GM12878 (cell line): Measurements from ENCODE around the gene ADAP1. TPM values are rescaled to one million over a fixed set of nuclear protein-coding genes. Genes with fewer than 3 reads are reported as not detected.
A peak's percentile ranks its signal among the peaks of the same experiment; 100 is the strongest.

Source experiments
- ATAC-seq: fragments of 200-7000 bp; cut with Tn5 transposase; 3 replicates; pipeline ENCODE4 v1.9.1; 2020; ENCODE audit warnings: mild to moderate bottlenecking, moderate library complexity
- BruUV-seq: library from RNA; stranded (reverse); fragments of 400-500 nt; replicated peaks from 2 replicates; lab custom pipeline; 2021; lab: Mats Ljungman, UMichigan
- CTCF ChIA-PET: fragments of 300-600 bp; sonication (Branson Sonifier 250); formaldehyde crosslinking; extraction: SDS; loops from one replicate; lab custom pipeline; 2021; ENCODE audit warnings: inconsistent platforms; lab: Yijun Ruan, JAX
- POLR2A ChIA-PET: fragments of 350-600 bp; formaldehyde crosslinking; extraction: SDS; loops from one replicate; lab custom pipeline; 2021; ENCODE audit warnings: inconsistent platforms; lab: Charles Lee
- RAD21 ChIA-PET: fragments of 300-600 bp; sonication (Branson Sonifier 250); formaldehyde crosslinking; loops from one replicate; lab custom pipeline; 2023; ENCODE audit warnings: antibody characterized with exemption; ENCODE audit not compliant: unreplicated experiment; lab: Charles Lee
- SMC1A ChIA-PET: fragments of 300-600 bp; sonication (Branson Sonifier 250); formaldehyde crosslinking; loops from one replicate; lab custom pipeline; 2023; ENCODE audit not compliant: unreplicated experiment, uncharacterized antibody; lab: Charles Lee
- DNase-seq: peaks from one replicate; pipeline ENCODE4 v3.0.0-alpha.2; 2011; ENCODE audit warnings: low read depth, low spot score
- FAIRE-seq: peaks from 3 replicates; lab custom pipeline; 2011; peaks lifted over from hg19 to GRCh38; lab: Jason Lieb, UNC
- H2AFZ ChIP-seq: 2 replicates; pipeline ENCODE4 v1.6.0; 2011; ENCODE audit warnings: low read depth, low read length, control low read depth; ENCODE audit not compliant: control insufficient read depth
- H3K27ac ChIP-seq: 2 replicates; pipeline ENCODE4 v1.5.1; 2011; ENCODE audit warnings: control low read depth; ENCODE audit not compliant: control insufficient read depth, insufficient read depth
- H3K27me3 ChIP-seq, 2 experiments: replicated peaks in 1 of 2; 2 replicates each; pipeline versions ENCODE4 v1.6.0 to v1.6.1; 2011; ENCODE audit warnings: low read length in 1 of 2; ENCODE audit not compliant: control insufficient read depth in 2 of 2, insufficient read depth in 2 of 2
- H3K36me3 ChIP-seq, 2 experiments: 2 replicates each; pipeline ENCODE4 v1.5.1; 2011; ENCODE audit warnings: low read length in 1 of 2; ENCODE audit not compliant: control insufficient read depth in 2 of 2, insufficient read depth in 2 of 2
- H3K4me1 ChIP-seq: 2 replicates; pipeline ENCODE4 v1.6.1; 2011; ENCODE audit warnings: mild to moderate bottlenecking, low read length, moderate library complexity, mixed read lengths; ENCODE audit not compliant: control insufficient read depth, insufficient read depth
- H3K4me2 ChIP-seq: 2 replicates; pipeline ENCODE4 v1.6.0; 2011; ENCODE audit warnings: control low read depth; ENCODE audit not compliant: control insufficient read depth, insufficient read depth
- H3K4me3 ChIP-seq: fragments of 200-600 bp; sonication (generic); 2 replicates; pipeline ENCODE4 v1.5.1; 2016
- H3K79me2 ChIP-seq: 2 replicates; pipeline ENCODE4 v1.6.0; 2011; ENCODE audit warnings: low read length; ENCODE audit not compliant: control insufficient read depth, insufficient read depth
- H3K9ac ChIP-seq: 2 replicates; pipeline ENCODE4 v1.8.0; 2011; ENCODE audit warnings: low read length, control low read depth, mixed read lengths; ENCODE audit not compliant: control insufficient read depth, insufficient read depth
- H3K9me3 ChIP-seq: replicated peaks from 3 replicates; pipeline ENCODE4 v1.5.1; 2011; ENCODE audit warnings: mild to moderate bottlenecking, low read length; ENCODE audit not compliant: control insufficient read depth, insufficient read depth
- H4K20me1 ChIP-seq: 2 replicates; pipeline ENCODE4 v1.6.0; 2011; ENCODE audit not compliant: control insufficient read depth, insufficient read depth
- CREM ChIP-seq: IDR thresholded peaks from 2 replicates; pipeline ENCODE4 v1.6.1; 2014; ENCODE audit warnings: antibody characterized with exemption, low read depth
- HDGF ChIP-seq: fragments of 450-650 bp; IDR thresholded peaks from 2 replicates; pipeline ENCODE4 v1.6.1; 2016; ENCODE audit warnings: antibody characterized with exemption
- POLR2A ChIP-seq: IDR thresholded peaks from 2 replicates; pipeline ENCODE4 v1.6.1; 2011; ENCODE audit warnings: low read depth, mild to moderate bottlenecking, low read length
- RBBP5 ChIP-seq: fragments of 200-600 bp; sonication (generic); conservative IDR thresholded peaks from 2 replicates; pipeline ENCODE4 v1.6.1; 2016
- SIX5 ChIP-seq: IDR thresholded peaks from 2 replicates; pipeline ENCODE4 v1.6.1; 2011; ENCODE audit warnings: mild to moderate bottlenecking, low read depth, low read length, moderate library complexity; ENCODE audit not compliant: severe bottlenecking
- WGBS: methylation state at CpG from one replicate; pipeline ENCODE4 v1.1.6; 2016; ENCODE audit warnings: low lambda C conversion rate; ENCODE audit not compliant: insufficient replicate concordance, insufficient coverage; ENCODE audit errors: missing lambda C conversion rate; 5-methylcytosine and 5-hydroxymethylcytosine counted together
- in situ Hi-C: fragments of 300-500 bp; cut with MboI; formaldehyde crosslinking; loops from 9 replicates; pipeline ENCODE4 v1.14.3; 2018; ENCODE audit warnings: mixed read lengths
- intact Hi-C: fragments of 100-400 bp; cut with micrococcal nuclease; formaldehyde crosslinking; loops from one replicate; pipeline ENCODE4 v1.14.2; 2022; ENCODE audit not compliant: unreplicated experiment
- polyA plus RNA-seq, 11 experiments: library from polyadenylated mRNA; depleted of rRNA in 4 of 11; unstranded in 6 of 11; stranded (reverse) in 5 of 11; fragments of >200 nt; fragmentation: Nextera tagmentation in 4 of 11; fragmentation: Illumina TruSeq in 1 of 11; extraction: Ambion mirVana in 4 of 11; extraction: Trizol in 1 of 11; gene quantifications; 1 replicate in 1 of 11; 2 replicates in 10 of 11; pipeline versions ENCODE4 v1.2.1 to v1.2.3, GENCODE V29; 2011 to 2016; ENCODE audit warnings: inconsistent platforms in 2 of 11, missing spikeins in 2 of 11, low read depth in 1 of 11
- total RNA-seq, 4 experiments: library from RNA; depleted of rRNA in 3 of 4; stranded (reverse); fragments of >200 nt in 3 of 4; fragmentation: Illumina TruSeq in 1 of 4; extraction: Trizol in 1 of 4; gene quantifications; 2 replicates each; pipeline versions ENCODE4 v1.2.1 to v1.2.3, GENCODE V29; 2013 to 2021

ADAP1 gene
- total and polyA plus RNA-seq, 10 of the 15 experiments (the other 5 are each of a cell fraction or from before 2014, with no cell fraction given), result 0.22 to 44.2 (median 22.0) TPM; not detected in 1

DNA sequence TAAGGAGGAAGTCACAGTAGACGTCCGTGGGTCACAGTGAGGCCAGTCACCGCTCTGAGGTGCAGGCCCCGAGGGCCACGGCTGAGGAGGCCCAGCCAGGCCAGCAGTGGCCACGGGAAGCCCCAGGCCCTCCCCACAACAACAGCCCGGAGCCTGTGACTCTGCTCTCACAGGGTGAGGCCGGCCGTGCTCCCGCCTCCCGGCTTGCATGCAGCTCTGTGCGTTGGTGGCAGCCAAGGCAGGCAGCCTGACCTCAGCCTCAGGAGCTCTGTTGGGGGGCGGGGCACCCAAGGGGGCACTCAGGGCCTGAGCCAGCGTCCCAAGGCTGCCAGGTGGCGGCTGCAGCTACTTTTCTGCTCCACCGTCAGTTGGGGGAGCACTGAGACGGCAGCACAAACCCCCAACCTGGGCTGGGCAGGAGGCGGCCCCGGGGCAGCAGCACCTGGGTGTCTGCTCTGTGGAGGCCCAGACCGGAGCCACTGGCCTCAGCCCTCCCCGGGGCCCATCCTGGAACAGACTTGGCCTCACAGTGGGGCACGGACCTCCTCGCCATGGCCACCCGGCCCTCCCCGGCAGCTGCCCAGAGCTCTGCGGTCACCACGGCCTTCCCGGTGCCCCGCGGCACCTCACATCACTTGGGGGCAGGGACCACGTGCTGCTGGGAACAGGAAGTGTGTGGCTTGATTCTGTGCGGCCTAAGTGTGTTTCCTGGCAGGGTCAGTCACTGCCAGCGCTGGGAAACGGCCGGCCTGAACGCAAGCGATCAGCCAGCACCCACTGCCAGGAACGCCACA is 41.8 kb upstream of the ADAP1 start:
- Histone ChIP-seq H2AFZ (no peak overlapping the region), H3K9me3 (no peaks in the 10 kb centered on the region), H3K27ac (no peak overlapping the region), H3K4me3 (no peak overlapping the region), H3K79me2 (no peaks in the 10 kb centered on the region), H3K4me1 (peaks cover 20% of the 10 kb centered on the region), H4K20me1 (no peaks in the 10 kb centered on the region), H3K27me3 (no peaks in the 10 kb centered on the region), H3K4me2 (no peak overlapping the region), H3K9ac (no peak overlapping the region), H3K36me3 (peaks cover 3 to 9% of the 10 kb centered on the region in 2 experiments; a peak in 3 of 4 replicates)
- POLR2A ChIA-PET, result interaction anchor here (3.6 kb wide), 1 partner anchor 70 kb away, joined by 29 read pairs; no protein-coding TSS in a partner anchor
- no peak for FAIRE-seq
- intact Hi-C loops (no loop called here), in situ Hi-C loops (loop anchor here (5.0 kb wide), 1 partner anchor 66 kb away; no protein-coding TSS in a partner anchor)
- no peak for ATAC-seq
- RAD21 ChIA-PET, result interaction anchor here (0.7 to 4.8 kb wide), 3 partner anchors 28 to 90 kb away, joined by 3 to 196 read pairs (median 59); no protein-coding TSS in a partner anchor
- SMC1A ChIA-PET, result interaction anchor here (4.2 to 6.2 kb wide), 3 partner anchors 26 to 90 kb away, joined by 28 to 121 read pairs (median 71); partner anchors contain the start of gene GPER1
- CTCF ChIA-PET, result interaction anchor here (4.2 to 9.3 kb wide), 3 partner anchors 69 to 179 kb away, joined by 27 to 280 read pairs (median 115); no protein-coding TSS in a partner anchor
- no TSS peak for BruUV-seq
- whole genome bisulfite sequencing, result 81% methylated on average over 33 of the region's 38 CpGs
- TF ChIP-seq POLR2A, result 0 out of 2 replicates have a peak, but pooled peaks have one; percentile 14
- no peak for TF ChIP-seq HDGF
- DNase-seq, result no peak

DNA sequence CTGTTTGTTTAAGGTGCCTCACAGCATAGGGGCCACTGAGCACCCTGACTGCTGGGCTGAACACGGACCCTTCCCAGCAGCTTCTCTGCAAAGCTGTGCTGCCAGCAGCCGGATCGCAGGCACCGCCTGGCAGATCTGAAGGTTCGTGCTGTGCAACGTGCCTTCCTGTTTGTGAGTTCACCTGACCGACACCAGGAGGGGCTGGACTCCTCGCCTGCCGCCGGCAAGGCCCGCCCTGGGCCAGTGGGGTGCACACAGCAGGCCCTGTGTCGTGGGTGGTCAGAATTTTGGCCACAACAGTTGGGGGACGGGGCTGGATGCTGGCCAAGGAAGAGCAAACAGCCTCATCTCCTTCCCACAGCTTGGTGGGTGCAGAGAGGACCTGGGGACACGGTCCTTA is 41.1 kb upstream of the ADAP1 start:
- CTCF ChIA-PET, result interaction anchor here (0.9 to 9.3 kb wide), 9 partner anchors 28 to 187 kb away, joined by 3 to 280 read pairs (median 12); no protein-coding TSS in a partner anchor

More for the DNA sequence above, 41.1 kb upstream of the ADAP1 start:
- intact Hi-C loops (no loop called here), in situ Hi-C loops (loop anchor here (5.0 kb wide), 1 partner anchor 67 kb away; no protein-coding TSS in a partner anchor)
- Histone ChIP-seq H3K27me3 (no peaks in the 10 kb centered on the region), H2AFZ (no peak overlapping the region), H3K36me3 (peaks cover 3 to 9% of the 10 kb centered on the region in 2 experiments; a peak in 3 of 4 replicates), H3K4me1 (peaks cover 14% of the 10 kb centered on the region), H3K9ac (no peak overlapping the region), H3K79me2 (no peaks in the 10 kb centered on the region), H3K9me3 (no peaks in the 10 kb centered on the region), H3K27ac (no peak overlapping the region), H3K4me2 (no peak overlapping the region), H3K4me3 (no peak overlapping the region), H4K20me1 (no peaks in the 10 kb centered on the region)
- WGBS, result 87% methylated on average over 14 of the region's 14 CpGs
- no peak for DNase-seq
- SMC1A ChIA-PET, result interaction anchor here (3.4 to 6.2 kb wide), 7 partner anchors 27 to 180 kb away, joined by 7 to 121 read pairs (median 28); partner anchors contain the start of genes GPER1 and GPR146
- no TSS peak for BruUV-seq
- TF ChIP-seq CREM, result no peak
- TF ChIP-seq POLR2A, result peak; percentile 40; the same call in 1 of the 2 replicates
- no peak for TF ChIP-seq SIX5
- TF ChIP-seq RBBP5, result no peak
- POLR2A ChIA-PET, result interaction anchor here (3.6 kb wide), 1 partner anchor 70 kb away, joined by 29 read pairs; no protein-coding TSS in a partner anchor
- no peak for FAIRE-seq
- ATAC-seq, result no peak
- RAD21 ChIA-PET, result interaction anchor here (4.0 to 4.8 kb wide), 4 partner anchors 18 to 181 kb away, joined by 30 to 196 read pairs (median 50); no protein-coding TSS in a partner anchor
